ENCODE data around the gene CUL4A.
"Not testable (repeated sequence)": the region's sequence is repeated elsewhere in the genome, so short reads cannot be mapped to it uniquely, and the experiment has no call there.

Gene CUL4A

DNA sequence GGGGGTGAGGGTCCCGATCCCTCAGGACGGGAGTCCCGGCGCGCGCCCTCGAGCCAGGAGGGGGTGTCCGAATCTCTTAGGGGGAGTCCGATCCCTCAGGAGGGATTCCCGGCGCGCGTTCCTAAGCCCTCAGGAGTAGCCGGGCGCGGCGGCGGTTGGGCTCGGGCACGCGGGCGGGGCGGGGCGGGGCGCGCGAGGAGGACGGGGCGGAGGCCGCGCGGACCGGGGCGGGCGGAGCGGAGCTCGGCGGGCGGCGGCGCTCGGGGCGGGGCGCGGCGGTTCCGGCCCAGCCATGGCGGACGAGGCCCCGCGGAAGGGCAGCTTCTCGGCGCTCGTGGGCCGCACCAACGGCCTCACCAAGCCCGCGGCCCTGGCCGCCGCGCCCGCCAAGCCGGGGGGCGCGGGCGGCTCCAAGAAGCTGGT is at the start of gene CUL4A:
CUL4A (plus strand) TSS at position 278 of the 423 bp plus-strand sequence; CDS start at position 293, 15 bp downstream.
- peak; percentile 20 for DNase-seq

DNA sequence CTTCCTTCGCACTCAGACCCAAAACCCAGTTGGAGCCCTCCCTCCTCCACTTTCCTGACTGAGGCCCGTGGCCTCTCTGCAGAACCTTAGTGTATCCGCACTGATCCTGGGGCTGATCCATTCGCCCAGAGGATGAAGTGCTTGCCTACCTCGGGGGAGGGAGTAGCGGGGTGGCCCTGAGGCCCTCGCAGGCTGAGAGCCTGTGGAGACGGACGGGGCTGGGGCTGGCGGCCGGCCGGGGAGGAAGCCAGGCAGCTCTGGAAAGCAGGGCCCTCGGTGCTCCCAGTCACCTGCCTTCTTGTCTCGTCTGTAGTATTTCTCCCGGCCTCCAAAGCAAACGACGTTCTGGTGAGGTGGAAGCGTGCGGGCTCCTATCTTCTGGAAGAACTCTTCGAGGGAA is 49.7 kb upstream of the CUL4A start:
- DNase-seq = no peak

DNA sequence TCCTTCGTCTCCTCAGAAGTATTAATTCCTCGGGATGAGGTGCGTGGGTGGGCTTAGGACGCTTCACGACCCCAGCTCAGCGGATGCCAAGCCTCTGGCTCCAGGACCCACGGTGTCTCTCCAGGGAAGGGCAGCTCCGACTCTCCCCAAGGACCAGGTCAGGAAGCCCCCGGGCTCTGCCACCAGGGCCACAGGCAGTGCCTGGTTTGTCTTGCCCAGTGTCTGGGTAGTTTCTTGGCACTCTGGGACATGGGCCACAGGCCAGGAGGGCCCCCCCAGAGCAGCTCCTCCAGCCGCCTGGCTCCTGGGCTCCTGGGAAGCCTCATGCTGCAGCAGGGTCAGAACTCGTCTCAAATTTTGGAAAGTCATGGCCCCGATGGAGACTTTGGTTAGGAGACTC is 48.4 kb upstream of the CUL4A start:
- no peak for DNase-seq

DNA sequence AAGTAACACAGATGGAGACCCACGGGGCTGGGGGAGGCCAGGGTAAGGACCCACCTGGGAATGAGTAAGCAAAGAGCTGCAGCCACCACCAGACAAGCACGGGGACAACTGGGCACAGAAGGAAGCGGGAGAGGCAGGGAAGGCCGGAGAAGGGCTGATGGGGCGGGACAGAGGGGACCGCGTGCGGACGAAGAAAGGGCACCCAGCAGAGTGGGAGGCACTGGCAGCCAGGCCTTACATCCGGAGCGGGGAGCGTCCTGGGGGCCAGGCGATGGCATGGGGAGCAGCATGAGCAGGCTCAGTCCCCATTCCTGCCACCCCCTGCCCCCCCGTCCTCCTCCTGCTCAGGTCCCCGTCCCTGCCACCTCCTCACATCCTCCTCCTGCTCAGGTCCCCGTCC is 48.0 kb upstream of the CUL4A start:
- DNase-seq = no peak

DNA sequence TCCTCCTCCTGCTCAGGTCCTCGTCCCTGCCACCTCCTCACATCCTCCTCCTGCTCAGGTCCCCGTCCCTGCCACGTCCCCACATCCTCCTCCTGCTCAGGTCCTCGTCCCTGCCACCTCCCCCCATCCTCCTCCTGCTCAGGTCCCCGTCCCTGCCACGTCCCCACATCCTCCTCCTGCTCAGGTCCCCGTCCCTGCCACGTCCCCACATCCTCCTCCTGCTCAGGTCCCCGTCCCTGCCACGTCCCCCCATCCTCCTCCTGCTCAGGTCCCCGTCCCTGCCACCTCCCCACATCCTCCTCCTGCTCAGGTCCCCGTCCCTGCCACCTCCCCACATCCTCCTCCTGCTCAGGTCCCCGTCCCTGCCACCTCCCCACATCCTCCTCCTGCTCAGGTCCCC is 47.4 kb upstream of the CUL4A start:
- DNase-seq = not testable (repeated sequence)

DNA sequence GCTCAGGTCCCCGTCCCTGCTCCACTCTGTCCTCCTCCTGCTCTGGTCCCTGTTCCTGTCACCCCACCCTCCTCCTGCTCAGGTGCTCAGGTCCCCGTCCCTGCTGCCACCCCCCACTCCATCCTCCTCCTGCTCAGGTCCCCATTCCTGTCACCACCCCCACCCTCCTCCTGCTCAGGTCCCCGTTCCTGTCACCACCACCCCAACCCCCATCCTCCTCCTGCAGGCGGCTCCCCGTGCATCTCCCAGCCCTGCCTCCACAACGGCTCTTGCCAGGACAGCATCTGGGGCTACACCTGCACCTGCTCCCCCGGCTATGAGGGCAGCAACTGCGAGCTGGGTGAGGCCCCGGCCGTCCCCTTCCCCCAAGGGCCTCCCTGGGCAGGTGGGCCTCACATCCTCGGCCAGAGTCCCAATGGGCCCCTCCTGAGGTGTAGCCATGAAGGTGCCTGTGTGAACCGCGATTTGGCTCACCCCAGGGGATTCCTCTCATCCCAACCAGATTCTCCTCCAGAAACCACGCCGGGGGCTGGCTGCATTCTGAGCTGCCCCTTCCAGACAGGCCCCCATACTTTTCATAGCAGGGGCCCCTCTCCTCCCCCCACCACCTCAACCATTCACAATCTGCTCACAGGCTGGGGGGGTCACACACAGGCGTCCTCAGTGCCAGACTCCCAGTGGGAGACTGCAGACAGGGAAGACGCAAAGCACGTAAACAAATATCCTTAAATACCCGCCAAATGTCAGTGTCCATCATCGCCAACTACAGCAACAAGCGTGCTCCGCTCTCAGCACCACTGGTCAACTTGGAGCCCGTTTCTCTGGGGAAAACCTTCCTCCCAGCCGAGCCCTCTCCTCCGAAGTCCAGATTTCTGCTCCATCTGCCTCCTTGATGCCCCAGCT is 46.4 kb upstream of the CUL4A start:
- no peak for DNase-seq

DNA sequence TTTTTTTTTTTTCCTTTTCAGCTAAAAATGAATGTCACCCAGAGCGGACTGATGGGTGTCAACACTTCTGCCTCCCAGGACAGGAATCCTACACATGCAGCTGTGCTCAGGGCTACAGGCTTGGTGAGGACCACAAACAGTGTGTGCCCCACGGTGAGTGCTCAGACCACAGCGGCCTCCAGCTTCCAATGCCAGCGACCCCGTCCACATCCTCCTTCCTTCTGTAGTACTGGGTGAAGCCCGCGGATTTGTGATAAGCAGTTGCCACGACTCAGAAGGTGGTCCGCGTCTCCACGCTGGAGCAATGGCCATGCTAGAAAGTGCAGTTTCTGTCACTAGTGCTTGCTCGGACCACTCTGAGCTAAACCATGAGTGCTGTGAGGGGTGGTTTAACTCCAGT is 44.9 kb upstream of the CUL4A start:
- DNase-seq = no peak

DNA sequence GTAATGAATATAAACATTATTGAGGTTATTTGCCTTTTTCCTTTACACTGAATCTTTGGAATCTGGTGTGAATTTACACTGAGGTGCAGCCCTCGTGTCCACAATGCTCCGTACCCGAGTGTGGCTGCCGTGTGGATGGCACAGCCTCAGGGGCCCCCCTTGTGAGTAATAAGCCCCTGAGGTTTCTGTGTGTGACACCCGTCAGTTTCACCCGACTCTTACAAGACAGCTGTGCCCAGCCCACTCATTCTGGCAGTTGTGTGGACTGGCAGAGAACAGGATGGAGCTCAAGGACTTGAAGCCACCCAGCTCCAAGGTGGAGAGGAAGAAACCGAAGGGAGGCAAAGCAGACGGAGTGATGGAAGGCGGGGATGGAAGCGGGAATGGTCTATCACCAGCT is 43.1 kb upstream of the CUL4A start:
- no peak for DNase-seq

DNA sequence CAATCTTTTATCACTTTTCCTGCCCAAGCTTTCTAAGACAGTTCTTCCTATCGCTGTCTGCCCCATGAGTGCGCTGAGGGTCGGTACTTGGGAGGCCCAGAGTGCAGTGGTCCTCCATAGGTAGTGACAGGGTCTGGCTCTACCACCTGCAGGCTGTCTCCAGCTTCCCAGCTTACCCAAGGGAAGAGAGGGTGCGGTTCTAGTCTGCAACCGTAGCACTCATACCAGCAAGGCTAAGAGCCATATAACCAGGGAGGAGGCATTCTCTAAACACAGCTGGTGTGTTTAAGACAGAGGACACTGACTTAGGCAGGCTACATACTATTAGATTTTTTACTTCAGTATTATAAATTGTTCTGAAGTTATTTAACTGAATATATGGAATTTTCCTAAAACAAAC is 42.7 kb upstream of the CUL4A start:
- DNase-seq = no peak

DNA sequence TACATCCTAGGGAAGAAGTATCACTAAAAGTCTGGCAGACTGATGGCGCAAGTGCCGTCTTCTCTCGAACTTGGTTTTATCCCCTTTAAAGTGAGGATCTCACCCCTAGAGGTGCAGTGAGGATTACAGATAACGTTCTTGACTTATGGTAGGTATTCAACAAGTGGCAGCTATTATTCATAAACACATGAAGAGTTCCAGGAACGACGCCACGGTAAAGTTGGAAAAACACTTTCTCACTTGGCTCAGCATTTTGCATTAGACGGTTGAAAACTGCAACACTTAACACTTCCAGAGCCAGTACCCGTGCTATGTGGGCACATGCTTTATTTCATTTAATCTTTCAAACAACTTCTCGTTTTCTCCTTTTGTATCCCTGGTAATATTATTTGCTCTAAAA is 42.3 kb upstream of the CUL4A start:
- no peak for DNase-seq

DNA sequence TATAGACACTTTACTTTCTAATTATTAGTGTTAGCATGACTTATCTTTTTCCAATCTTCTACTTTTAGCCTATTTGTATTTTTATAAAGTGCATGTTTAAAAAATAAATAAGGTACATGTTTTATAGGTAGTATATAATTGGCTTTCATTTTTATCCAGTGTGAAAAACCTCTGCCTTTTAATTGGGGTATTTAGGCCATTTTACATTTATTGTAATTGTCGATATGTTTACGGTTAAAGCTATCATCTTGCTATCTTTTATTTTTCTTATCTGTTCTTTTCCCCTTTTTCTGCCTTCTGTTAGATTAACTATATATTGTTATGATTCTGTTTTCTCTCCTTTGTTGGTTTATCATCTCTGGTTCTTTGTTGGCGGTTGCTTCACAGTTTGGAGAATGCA is 41.8 kb upstream of the CUL4A start:
- DNase-seq = no peak

DNA sequence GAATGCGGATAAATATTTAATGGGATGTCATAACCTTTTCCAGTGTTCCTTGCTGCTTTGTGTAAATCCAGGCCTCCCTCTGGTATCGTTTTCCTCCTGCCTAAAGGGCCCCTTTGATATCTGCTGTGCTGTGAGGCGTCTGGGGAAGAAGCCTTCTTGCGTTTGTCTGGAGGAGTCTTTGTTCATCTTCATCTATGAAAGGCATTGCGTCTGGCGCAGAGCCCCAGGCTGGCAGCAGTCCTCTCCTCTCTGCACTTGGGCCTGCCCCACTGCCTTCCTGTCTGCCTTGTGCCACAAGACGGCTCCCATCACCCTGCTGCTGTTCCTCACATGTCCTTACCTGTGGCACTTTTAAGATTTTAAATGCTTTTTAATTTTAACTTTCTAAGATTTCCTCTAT is 41.2 kb upstream of the CUL4A start:
- DNase-seq = no peak

DNA sequence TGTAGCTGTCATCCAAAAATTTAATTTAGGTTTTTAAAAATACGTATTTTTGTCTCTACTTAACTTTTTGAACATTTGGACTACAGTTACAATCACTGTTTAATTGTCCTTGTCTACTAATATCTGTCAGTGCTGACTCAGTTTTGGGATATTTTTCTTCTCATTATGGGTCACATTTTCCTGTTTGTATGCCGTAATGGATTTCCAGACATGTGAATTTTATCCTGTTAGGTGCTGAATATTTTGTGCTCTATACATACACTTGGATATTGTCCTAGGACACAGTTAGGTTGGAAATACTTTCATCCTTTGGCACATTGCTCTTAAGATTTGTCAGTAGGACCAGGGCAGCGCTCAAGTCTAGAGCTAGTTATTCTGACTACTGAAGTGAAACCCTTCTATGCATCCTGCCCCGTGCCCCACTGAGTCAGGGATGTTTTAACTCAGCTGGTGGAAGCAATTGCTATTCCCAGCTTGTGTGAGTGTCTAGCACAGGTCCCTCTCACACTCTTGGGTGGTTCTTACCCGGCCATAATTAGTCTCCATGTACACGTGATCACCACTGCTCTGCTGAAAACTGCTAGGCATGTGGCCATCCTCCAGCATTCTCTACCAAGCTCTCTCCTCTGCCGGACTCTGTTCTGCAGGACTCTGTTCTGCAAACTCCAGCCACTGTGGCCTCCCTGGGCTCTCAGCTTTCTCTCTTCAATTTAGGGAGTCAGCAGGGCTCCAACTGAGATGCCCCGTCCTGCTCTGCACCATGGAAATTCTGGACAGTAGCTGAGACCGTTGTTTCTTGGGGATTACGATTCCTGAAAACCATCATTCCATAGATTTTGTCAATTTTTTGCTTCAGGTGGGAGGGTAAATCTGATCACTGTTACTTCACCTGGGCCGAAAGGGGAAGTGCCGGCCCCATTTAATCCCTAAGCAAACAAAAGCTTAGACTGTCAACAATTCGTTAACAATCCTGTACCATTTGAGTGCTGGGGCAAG is 39.8 kb upstream of the CUL4A start:
- DNase-seq = no peak

DNA sequence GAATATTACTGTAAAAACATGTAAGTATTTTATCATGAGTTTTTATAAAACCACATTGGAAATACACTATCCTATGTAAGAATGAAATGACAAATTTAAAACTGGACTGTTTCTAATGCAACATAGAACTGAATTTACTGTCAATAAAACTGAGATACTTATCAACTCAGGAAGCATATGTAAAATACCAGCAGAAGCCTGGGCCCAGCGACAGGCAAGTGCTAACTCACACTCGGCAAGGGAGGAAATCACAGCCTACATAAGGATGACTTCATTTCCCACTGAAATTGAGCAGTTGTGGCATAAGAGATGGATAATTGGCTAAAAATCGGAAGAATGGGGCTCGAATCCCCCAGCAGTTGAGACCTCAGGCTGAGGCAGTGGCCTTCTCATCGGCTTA is 38.9 kb upstream of the CUL4A start:
- no peak for DNase-seq

DNA sequence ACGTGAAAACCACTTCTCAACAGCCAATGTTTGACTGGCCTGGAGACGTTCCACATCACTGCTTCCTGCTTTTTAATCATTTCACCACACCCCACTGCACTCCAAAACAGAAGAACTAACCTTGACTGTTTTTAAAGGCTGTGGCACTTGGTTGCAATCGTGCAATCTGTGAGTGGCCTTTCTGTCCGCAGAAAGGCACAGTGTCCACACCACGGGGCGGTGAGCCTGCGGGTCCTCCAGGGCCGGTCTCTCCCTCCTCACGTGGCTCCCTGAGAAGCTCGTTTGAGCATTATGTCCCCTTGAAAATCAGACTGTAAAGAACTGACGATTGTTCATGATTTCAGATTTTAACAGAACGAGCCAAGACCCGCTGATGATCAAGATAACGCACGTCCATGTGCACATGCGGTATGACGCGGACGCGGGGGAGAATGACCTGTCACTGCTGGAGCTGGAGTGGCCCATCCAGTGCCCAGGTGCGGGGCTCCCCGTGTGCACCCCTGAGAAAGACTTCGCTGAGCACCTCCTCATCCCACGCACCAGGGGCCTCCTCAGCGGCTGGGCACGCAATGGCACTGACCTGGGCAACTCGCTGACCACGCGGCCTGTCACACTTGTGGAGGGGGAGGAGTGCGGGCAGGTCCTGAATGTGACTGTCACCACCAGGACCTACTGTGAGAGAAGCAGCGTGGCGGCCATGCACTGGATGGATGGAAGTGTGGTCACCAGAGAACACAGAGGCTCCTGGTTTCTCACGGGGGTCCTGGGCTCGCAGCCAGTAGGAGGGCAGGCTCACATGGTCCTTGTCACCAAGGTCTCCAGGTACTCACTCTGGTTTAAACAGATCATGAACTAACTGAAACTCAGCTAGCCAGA is 37.9 kb upstream of the CUL4A start:
- no peak for DNase-seq

DNA sequence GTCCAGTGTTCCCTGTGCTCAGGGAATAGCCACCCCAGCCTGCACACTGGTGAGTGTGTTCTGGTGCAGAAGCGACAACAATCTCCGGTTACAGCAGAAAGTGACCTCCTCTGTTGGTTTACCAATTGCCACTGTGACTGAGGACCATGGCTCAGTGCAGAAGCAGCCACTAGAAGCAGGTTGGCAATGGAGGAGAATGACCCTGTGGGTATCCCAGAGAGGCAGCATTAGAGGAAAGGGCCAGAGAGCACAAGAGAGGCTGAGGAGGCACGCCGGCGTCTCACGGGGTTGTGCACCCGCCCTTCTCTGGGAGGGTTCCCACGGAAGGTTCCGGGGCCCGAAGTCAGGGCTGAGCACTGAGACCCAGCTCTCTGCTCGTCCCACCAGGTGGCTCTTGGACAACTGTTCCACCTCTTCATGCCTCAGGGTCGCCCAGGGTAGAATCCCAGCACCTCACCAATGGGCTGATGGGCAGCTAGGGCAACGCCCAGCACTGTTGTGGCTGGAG is 36.9 kb upstream of the CUL4A start:
- DNase-seq = no peak

DNA sequence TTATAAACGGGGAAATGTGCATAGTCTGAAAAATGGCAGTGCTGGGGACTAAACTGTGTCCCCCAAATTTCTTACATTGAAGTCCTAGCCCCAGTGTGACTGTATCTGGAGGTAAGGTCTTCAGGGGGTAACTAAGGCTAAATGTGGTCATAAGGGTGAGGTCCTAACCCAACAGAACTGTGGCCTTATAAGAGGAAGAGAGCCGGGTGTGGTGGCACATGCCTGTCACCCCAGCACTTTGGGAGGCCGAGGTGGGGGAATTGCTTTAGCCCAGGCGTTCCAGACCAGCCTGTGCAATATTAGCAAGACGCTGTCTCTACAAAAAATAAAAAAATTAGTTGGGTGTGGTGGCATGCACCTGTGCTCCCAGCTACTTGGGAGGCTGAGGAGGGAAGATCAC is 33.1 kb upstream of the CUL4A start:
- DNase-seq = no peak

DNA sequence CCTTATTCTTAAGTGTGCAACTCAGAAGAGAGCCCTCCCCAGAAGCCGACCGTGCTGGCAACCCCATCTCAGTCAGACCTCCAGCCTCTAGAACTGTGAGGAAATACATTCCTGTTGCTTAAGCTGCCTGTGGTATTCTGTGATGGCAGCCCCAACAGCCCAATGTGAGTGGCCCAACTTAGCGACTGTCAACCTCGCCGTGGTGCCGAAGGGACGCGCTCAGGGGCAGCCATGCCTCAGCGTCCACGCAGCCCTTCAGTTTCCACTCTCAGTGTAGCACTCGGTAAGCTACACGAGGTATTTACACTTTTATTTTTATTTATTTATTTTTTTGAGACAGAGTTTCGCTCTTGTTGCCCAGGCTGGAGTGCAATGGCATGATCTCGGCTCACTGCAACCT is 32.6 kb upstream of the CUL4A start:
- no peak for DNase-seq

DNA sequence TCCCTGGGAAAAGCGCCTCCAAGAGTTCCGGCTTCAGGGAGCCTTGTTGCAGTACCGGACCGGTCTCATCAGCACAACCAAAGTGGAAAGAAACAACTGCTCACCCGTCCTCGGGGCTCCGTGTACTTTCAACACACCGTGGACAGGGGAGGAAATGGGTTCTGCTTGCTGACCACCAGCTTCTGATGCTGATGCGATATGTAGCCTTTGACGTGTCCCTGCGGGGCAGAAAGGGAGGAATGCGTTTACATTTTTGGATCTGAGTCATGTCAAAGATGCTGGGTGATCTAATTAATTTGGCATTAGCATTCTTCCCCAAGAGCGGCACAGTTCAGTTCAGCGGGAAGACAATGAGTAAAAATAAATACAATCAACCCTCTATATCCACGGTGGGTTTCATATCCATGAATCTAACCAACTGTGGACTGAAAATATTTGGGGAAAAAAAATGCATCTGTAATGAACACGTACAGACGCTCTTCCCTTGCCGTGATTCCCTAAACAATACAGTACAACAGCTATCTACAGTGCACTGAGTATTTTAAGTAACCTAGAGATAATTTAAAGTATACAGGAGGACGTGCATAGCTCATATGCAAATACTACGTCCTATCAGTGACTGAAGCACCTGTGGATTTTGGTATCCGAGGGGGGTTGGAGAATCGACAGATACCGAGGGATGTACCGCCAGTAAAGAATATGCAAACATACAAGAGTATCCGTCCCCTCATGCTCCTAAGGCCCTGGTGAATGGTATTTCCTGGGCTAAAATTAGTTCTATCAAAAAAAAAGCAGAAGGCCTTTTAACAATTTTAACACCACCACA is 31.1 kb upstream of the CUL4A start:
- no peak for DNase-seq

DNA sequence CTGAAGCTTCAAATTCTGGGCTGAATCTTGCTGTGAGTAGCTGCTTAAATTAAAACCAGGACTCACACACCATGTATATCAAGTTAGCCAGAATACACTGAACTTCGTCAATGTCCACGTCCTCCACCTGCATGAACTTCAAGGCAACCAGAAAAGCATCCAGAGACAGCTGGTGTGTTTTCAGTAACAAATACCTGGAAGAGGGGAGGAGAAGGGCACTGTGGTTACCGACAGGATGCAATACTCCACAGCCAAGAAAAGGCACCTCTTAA is 30.6 kb upstream of the CUL4A start:
- DNase-seq = no peak

DNA sequence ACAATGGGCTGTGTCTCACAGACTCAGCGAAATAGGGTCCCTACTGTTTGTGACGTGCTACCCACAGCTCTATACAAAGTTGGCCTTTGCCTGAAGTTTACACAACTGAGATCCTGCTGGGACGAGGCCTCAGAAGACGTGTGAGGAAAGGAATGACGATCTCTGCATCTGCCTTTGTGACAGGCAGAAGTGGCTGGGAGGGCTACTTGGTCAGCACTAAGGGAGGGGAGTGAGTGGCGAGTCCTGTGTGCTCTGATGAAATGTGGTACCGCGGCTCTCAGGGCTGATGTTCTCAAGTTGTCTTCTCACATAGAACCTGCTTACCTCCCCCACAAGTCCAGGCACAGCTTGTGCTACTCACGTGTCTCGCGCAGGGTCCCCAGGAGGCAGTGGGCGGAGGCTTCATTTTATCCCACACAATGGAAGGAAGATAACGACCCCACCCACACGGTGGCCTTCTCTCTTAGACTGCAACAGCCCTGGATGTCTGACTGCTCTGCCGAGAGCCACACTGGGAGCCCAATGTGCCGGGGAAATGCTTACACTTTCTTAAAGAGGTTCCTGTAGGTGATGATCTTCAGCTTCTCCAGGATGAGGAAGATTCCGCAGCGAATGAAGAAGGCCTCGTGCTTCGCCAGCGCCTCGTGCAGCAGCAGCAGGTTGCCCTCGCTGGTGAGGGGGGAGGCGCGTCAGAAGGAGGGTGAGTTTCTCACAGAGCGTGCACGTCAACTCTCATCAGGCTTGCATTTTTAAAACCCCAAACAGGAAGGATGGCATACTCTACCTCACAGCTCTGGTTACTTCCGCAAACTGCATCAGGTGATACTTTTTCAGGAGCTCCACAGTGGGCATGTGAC is 29.8 kb upstream of the CUL4A start:
- no peak for DNase-seq

All from NCI-H1048 (cell line).